ENCODE results near the gene FAM229A. TPM values are rescaled to one million over a fixed set of nuclear protein-coding genes. Genes with fewer than 3 reads are reported as not detected.

Gene FAM229A
- total and polyA plus RNA-seq, 2 of the 8 experiments (the other 6 are each of a cell fraction or from before 2014, with no cell fraction given), result 4.1 to 4.2 TPM

- TF ChIP-seq CHD2 (IDR thresholded peaks at IDR 0.05; ENCODE audit: low read length), result no peak
- peak; percentile 33 to 41; a peak in 3 of 4 replicates for TF ChIP-seq RAD21 (IDR thresholded peaks at IDR 0.05 in 1 of 2, conservative IDR thresholded peaks at IDR 0.05 in 1 of 2; ENCODE audit: low read depth in 2 of 2, low read length in 2 of 2)
- peak in 1 of 3 experiments; percentile 19; a peak in 1 of 4 replicates for TF ChIP-seq CTCF (IDR thresholded peaks at IDR 0.05; ENCODE audit: control extremely low read depth in 1 of 3, insufficient read depth in 1 of 3, low read depth in 1 of 3, low read length in 3 of 3)
- Histone ChIP-seq H4K8ac (ENCODE audit: extremely low read depth, insufficient read depth, low read length) (no peak overlapping the region), H3K18ac (ENCODE audit: extremely low read depth, low read length) (no peak overlapping the region), H4K91ac (replicated peaks; ENCODE audit: insufficient read length, low read length) (no peak overlapping the region), H2AFZ (ENCODE audit: low read length) (no peak overlapping the region), H3K79me1 (ENCODE audit: low read depth, low read length) (no peaks in the 10 kb centered on the region), H2BK5ac (ENCODE audit: low read depth, low read length) (no peak overlapping the region), H4K5ac (ENCODE audit: insufficient read length, low read depth, low read length) (no peak overlapping the region), H3K9me3 (ENCODE audit: insufficient read depth in 2 of 2, low read depth in 1 of 2, low read length in 1 of 2) (no peaks in the 10 kb centered on the region), H3K79me2 (ENCODE audit: control insufficient read depth in 1 of 2, insufficient read depth in 2 of 2, low read length in 2 of 2) (no peaks in the 10 kb centered on the region), H3K27me3 (replicated peaks in 1 of 4; ENCODE audit: control insufficient read depth in 3 of 4, extremely low read depth in 1 of 4, insufficient read depth in 3 of 4, low read length in 3 of 4) (no peaks in the 10 kb centered on the region), H3K4me3 (ENCODE audit: extremely low read depth in 1 of 4, insufficient read depth in 2 of 4, low read depth in 3 of 4, low read length in 4 of 4) (no peak overlapping the region), H4K20me1 (replicated peaks in 1 of 2; ENCODE audit: control insufficient read depth in 1 of 2, insufficient read depth in 2 of 2, low read length in 2 of 2) (peaks cover 0 to 2% of the 10 kb centered on the region in 2 experiments), H3K9ac (replicated peaks in 1 of 4; ENCODE audit: extremely low read depth in 1 of 4, low read depth in 3 of 4, low read length in 3 of 4) (peak overlapping the region in 1 of 4 experiments; percentile 58; a peak in 1 of 7 replicates), H3K23ac (ENCODE audit: insufficient read length) (no peak overlapping the region), H3K23me2 (ENCODE audit: low read depth, low read length) (no peaks in the 10 kb centered on the region), H2BK15ac (ENCODE audit: low read length) (no peak overlapping the region), H3K4me1 (replicated peaks in 1 of 4; ENCODE audit: control insufficient read depth in 3 of 4, insufficient read depth in 4 of 4, low read length in 3 of 4) (no peaks in the 10 kb centered on the region), H3K27ac (ENCODE audit: low read depth, low read length) (no peak overlapping the region), H2BK12ac (ENCODE audit: low read depth, low read length) (no peak overlapping the region), H3K36me3 (ENCODE audit: control insufficient read depth in 2 of 4, insufficient read depth in 4 of 4, low read length in 3 of 4) (peaks cover 7 to 65% (median 52%) of the 10 kb centered on the region in 4 experiments; a peak in 7 of 8 replicates), H3K56ac (replicated peaks; ENCODE audit: insufficient read length, low read depth, low read length) (no peak overlapping the region), H3K4me2 (ENCODE audit: insufficient read depth in 1 of 2, low read depth in 2 of 2, low read length in 2 of 2) (no peak overlapping the region), H2BK120ac (replicated peaks; ENCODE audit: low read depth, low read length) (no peak overlapping the region), H2BK20ac (ENCODE audit: low read length) (no peak overlapping the region), H2AK5ac (ENCODE audit: low read depth, low read length) (no peak overlapping the region), H3K14ac (ENCODE audit: insufficient read length) (no peak overlapping the region), H3K4ac (replicated peaks; ENCODE audit: insufficient read length, low read depth, low read length) (no peak overlapping the region)
- FAIRE-seq (no peak), DNase-seq (ENCODE audit: low read depth in 1 of 2, low spot score in 2 of 2) (no peak)
- CTCF ChIA-PET (ENCODE audit: partially characterized antibody), result interaction anchor here (1.0 to 1.2 kb wide), 3 partner anchors 9 to 156 kb away, joined by 3 to 6 read pairs (median 4); partner anchors contain the start of gene TSSK3
- WGBS, 2 experiments (ENCODE audit: extremely low coverage in 1 of 2, insufficient coverage in 1 of 2, insufficient read length in 1 of 2, insufficient replicate concordance in 2 of 2, low coverage in 1 of 2, low lambda C conversion rate in 2 of 2, missing lambda C conversion rate in 1 of 2), result 90% methylated on average over 5 of the region's 5 CpGs; no CpG with 5 or more reads in 1 of the 2 experiments
- POLR2A ChIA-PET (ENCODE audit: partially characterized antibody), result interaction anchor here (0.7 to 3.0 kb wide), 9 partner anchors 9 to 132 kb away, joined by 3 to 17 read pairs (median 4); partner anchors contain the start of genes BSDC1, FAM229A and TSSK3
Observed at GRCh38 chr1:32372149-32372756, 10.0 kb upstream of the FAM229A start.
